GM13977 (cell line): ENCODE data around the gene SH2B3.

Experiments used
- DNase-seq: peaks from one replicate; pipeline ENCODE4 v3.0.0; 2012; ENCODE audit warnings: low spot score
- CTCF ChIP-seq: IDR thresholded peaks from 2 replicates; pipeline ENCODE4 v1.5.1; 2012; ENCODE audit warnings: mild to moderate bottlenecking, control low read depth; ENCODE audit not compliant: insufficient read depth; ENCODE audit errors: extremely low read depth, missing control alignments
- in situ Hi-C: fragments of 300-500 bp; cut with MboI; formaldehyde crosslinking; loops from one replicate; pipeline ENCODE4 v1.12.0; 2022; ENCODE audit warnings: low sequenced_read_pairs, low pct_unique_long_range_greater_than_20kb, mixed read lengths, inconsistent platforms; ENCODE audit not compliant: unreplicated experiment

SH2B3 gene

GRCh38 chr12:111406474-111407376, 1.0 kb downstream of the SH2B3 start:
- peak; percentile 68 for DNase-seq
- in situ Hi-C loops, result no loop called here
- no peak for TF ChIP-seq CTCF

- TF ChIP-seq CTCF, result no peak
- DNase-seq, result no peak
- in situ Hi-C loops, result no loop called here
Observed at GRCh38 chr12:111407377-111408115, 1.8 kb downstream of the SH2B3 start.

DNA sequence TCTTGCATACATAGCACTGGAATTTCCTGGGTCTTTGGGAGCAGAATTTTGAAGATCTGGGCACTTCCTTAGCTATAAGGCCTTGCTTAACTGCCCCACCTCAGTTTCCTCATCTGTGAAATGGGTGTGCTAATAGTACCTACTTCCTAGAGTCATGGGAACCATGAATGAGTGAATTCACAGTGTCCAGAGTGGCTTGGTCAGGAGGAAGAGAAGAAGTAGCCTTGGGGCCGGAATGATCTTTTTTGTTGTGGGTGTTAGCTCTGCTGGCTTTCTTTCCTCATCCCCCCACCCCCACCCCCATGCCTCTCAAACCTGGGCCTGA, 2.4 kb downstream of the SH2B3 start:
- no peak for DNase-seq
- in situ Hi-C loops, result no loop called here
- no peak for TF ChIP-seq CTCF

GRCh38 chr12:111408686-111409402, 3.1 kb downstream of the SH2B3 start:
- DNase-seq, result no peak
- in situ Hi-C loops, result no loop called here
- TF ChIP-seq CTCF, result no peak

- no peak for TF ChIP-seq CTCF
- no peak for DNase-seq
- in situ Hi-C loops, result no loop called here
Observed at GRCh38 chr12:111409403-111409779, 3.7 kb downstream of the SH2B3 start.

DNA sequence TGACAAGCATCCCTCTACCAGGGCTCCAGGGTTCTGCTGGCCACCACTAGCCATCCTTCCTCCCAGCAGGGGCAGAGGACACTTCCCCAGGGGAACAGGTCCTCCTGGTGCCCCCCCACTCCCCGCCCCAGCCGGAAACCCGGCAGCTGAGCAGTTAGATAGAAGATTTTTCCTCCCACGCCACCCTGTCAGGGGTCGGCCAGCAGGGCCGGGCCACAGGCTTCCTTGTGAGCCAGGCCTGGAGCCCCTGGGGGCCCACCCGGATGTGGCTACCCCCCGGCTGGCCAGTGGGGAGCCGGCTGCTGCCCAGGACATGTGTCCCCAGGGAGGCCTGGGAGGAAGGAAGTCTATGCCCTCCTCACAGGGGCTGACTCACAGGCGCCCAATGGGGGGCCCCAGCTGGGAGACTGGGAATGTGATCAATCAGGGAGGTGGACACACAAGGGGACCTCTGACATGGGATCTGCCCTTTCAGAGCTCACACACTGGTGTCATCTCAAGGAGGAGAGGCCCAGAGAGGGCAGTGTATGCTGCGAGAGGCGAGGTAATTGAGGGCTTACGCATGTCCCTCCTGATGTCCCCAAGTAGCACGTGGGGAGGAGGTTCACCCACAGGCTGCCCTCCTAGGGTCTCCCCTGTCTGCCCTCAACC, 4.2 kb downstream of the SH2B3 start:
- in situ Hi-C loops, result no loop called here
- no peak for TF ChIP-seq CTCF
- DNase-seq, result no peak
